IPS-18a (cell line): ENCODE data around the gene CCDC167.

Source experiments
- H3K27ac ChIP-seq: one replicate; pipeline ENCODE4 v1.5.1; 2013; ENCODE audit warnings: low read length
- H3K27me3 ChIP-seq: one replicate; pipeline ENCODE4 v1.6.1; 2013; ENCODE audit warnings: mild to moderate bottlenecking, low read length; ENCODE audit not compliant: control insufficient read depth, insufficient read depth
- H3K36me3 ChIP-seq: one replicate; pipeline ENCODE4 v1.6.1; 2013; ENCODE audit warnings: low read depth, low read length; ENCODE audit not compliant: control insufficient read depth
- H3K4me1 ChIP-seq: one replicate; pipeline ENCODE4 v1.6.1; 2013; ENCODE audit warnings: low read depth, low read length; ENCODE audit not compliant: control insufficient read depth
- H3K4me3 ChIP-seq: one replicate; pipeline ENCODE4 v1.5.1; 2013; ENCODE audit warnings: low read length
- H3K9ac ChIP-seq: one replicate; pipeline ENCODE4 v1.6.1; 2013; ENCODE audit warnings: mild to moderate bottlenecking, low read length, moderate library complexity
- H3K9me3 ChIP-seq: one replicate; pipeline ENCODE4 v1.6.1; 2013; ENCODE audit warnings: low read depth, low read length; ENCODE audit not compliant: control insufficient read depth

Gene CCDC167

GRCh38 chr6:37492991-37493660, 6.6 kb downstream of the CCDC167 start:
- no peak overlapping the region for H3K9ac ChIP-seq
- H3K4me3 ChIP-seq: no peak overlapping the region

GRCh38 chr6:37492236-37492972, 7.3 kb downstream of the CCDC167 start:
- H3K4me3 ChIP-seq: peak overlapping the region; percentile 26
- H3K27me3 ChIP-seq: no peaks in the 10 kb centered on the region
- H3K9ac ChIP-seq: no peak overlapping the region
- no peak overlapping the region for H3K27ac ChIP-seq
- H3K9me3 ChIP-seq: no peaks in the 10 kb centered on the region
- no peaks in the 10 kb centered on the region for H3K36me3 ChIP-seq
- peaks cover 11% of the 10 kb centered on the region for H3K4me1 ChIP-seq

More at GRCh38 chr6:37492991-37493660, 6.6 kb downstream of the CCDC167 start:
- peaks cover 11% of the 10 kb centered on the region for H3K4me1 ChIP-seq
- no peak overlapping the region for H3K27ac ChIP-seq
- no peaks in the 10 kb centered on the region for H3K36me3 ChIP-seq
- H3K9me3 ChIP-seq: no peaks in the 10 kb centered on the region
- no peaks in the 10 kb centered on the region for H3K27me3 ChIP-seq

- H3K27me3 ChIP-seq: no peaks in the 10 kb centered on the region
- no peak overlapping the region for H3K9ac ChIP-seq
- no peaks in the 10 kb centered on the region for H3K36me3 ChIP-seq
- H3K9me3 ChIP-seq: no peaks in the 10 kb centered on the region
- no peak overlapping the region for H3K27ac ChIP-seq
- no peak overlapping the region for H3K4me3 ChIP-seq
- H3K4me1 ChIP-seq: peaks cover 11% of the 10 kb centered on the region
Measured at GRCh38 chr6:37491830-37492208, 7.9 kb downstream of the CCDC167 start.

- H3K4me1 ChIP-seq: peaks cover 11% of the 10 kb centered on the region
- no peaks in the 10 kb centered on the region for H3K36me3 ChIP-seq
- no peak overlapping the region for H3K27ac ChIP-seq
- H3K27me3 ChIP-seq: no peaks in the 10 kb centered on the region
- H3K4me3 ChIP-seq: no peak overlapping the region
- no peaks in the 10 kb centered on the region for H3K9me3 ChIP-seq
- H3K9ac ChIP-seq: no peak overlapping the region
Measured at GRCh38 chr6:37491171-37491829, 8.4 kb downstream of the CCDC167 start.

GRCh38 chr6:37490536-37491170, 9.0 kb downstream of the CCDC167 start:
- Histone ChIP-seq H3K9ac (no peak overlapping the region), H3K4me3 (no peak overlapping the region), H3K27me3 (no peaks in the 10 kb centered on the region), H3K4me1 (peaks cover 11% of the 10 kb centered on the region), H3K36me3 (no peaks in the 10 kb centered on the region), H3K27ac (no peak overlapping the region), H3K9me3 (no peaks in the 10 kb centered on the region)

- no peaks in the 10 kb centered on the region for H3K9me3 ChIP-seq
- H3K27me3 ChIP-seq: no peaks in the 10 kb centered on the region
- H3K4me3 ChIP-seq: no peak overlapping the region
- no peak overlapping the region for H3K27ac ChIP-seq
- peaks cover 11% of the 10 kb centered on the region for H3K4me1 ChIP-seq
- no peaks in the 10 kb centered on the region for H3K36me3 ChIP-seq
- H3K9ac ChIP-seq: no peak overlapping the region
Measured at GRCh38 chr6:37489697-37490336, 9.9 kb downstream of the CCDC167 start.

GRCh38 chr6:37488476-37488875, 11.2 kb downstream of the CCDC167 start:
- Histone ChIP-seq H3K27me3 (no peaks in the 10 kb centered on the region), H3K4me3 (no peak overlapping the region), H3K9ac (no peak overlapping the region), H3K9me3 (no peaks in the 10 kb centered on the region), H3K27ac (no peak overlapping the region), H3K36me3 (no peaks in the 10 kb centered on the region), H3K4me1 (peaks cover 14% of the 10 kb centered on the region)

- no peaks in the 10 kb centered on the region for H3K36me3 ChIP-seq
- H3K4me1 ChIP-seq: peaks cover 14% of the 10 kb centered on the region
- no peak overlapping the region for H3K27ac ChIP-seq
- H3K4me3 ChIP-seq: no peak overlapping the region
- H3K27me3 ChIP-seq: no peaks in the 10 kb centered on the region
- H3K9ac ChIP-seq: no peak overlapping the region
- H3K9me3 ChIP-seq: no peaks in the 10 kb centered on the region
Measured at GRCh38 chr6:37487591-37488380, 11.9 kb downstream of the CCDC167 start.

GRCh38 chr6:37486121-37486839, 13.4 kb downstream of the CCDC167 start:
- Histone ChIP-seq H3K4me1 (peaks cover 14% of the 10 kb centered on the region), H3K9ac (no peak overlapping the region), H3K36me3 (no peaks in the 10 kb centered on the region), H3K4me3 (no peak overlapping the region), H3K9me3 (no peaks in the 10 kb centered on the region), H3K27ac (no peak overlapping the region), H3K27me3 (no peaks in the 10 kb centered on the region)

- peaks cover 1% of the 10 kb centered on the region for H3K36me3 ChIP-seq
- H3K27ac ChIP-seq: no peak overlapping the region
- H3K27me3 ChIP-seq: no peaks in the 10 kb centered on the region
- peaks cover 23% of the 10 kb centered on the region for H3K4me1 ChIP-seq
- no peaks in the 10 kb centered on the region for H3K9me3 ChIP-seq
- H3K9ac ChIP-seq: no peak overlapping the region
- H3K4me3 ChIP-seq: no peak overlapping the region
Measured at GRCh38 chr6:37485291-37485702, 14.4 kb downstream of the CCDC167 start.
